ENCODE measurements around the gene PYGL.

DNA sequence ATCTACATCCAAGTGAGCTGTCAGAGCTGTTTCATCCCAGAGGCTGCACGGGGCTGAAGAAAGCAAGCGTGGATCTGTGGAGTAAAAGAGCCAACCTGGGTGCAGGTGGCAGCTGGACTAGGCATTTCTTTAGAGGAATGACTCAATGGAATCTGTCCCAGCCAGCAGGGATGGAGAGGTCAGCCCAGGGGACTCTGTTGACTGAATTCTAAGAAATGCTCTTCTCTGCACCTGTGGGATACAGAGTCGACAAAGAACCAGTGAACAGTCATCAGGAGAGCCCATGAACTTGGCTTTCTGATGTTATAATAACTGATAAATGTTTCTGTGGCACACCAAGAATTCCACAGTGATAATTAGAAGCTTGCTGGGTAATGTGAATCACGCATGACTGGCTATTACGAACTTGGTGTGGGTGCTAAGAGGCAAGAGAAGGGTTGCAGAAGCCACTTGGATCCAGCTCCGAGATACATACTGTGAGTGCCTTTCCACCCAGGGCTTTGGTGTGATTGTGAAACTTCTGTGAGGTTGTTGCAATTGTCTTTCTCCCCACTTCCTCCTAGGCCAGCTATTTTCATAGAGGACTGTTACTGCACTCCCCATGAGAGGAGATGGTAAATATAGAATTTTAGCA, 16.2 kb downstream of the PYGL start:
- no peak for TF ChIP-seq EZH2 (IDR thresholded peaks at IDR 0.05)
- TF ChIP-seq, protein P1, sequence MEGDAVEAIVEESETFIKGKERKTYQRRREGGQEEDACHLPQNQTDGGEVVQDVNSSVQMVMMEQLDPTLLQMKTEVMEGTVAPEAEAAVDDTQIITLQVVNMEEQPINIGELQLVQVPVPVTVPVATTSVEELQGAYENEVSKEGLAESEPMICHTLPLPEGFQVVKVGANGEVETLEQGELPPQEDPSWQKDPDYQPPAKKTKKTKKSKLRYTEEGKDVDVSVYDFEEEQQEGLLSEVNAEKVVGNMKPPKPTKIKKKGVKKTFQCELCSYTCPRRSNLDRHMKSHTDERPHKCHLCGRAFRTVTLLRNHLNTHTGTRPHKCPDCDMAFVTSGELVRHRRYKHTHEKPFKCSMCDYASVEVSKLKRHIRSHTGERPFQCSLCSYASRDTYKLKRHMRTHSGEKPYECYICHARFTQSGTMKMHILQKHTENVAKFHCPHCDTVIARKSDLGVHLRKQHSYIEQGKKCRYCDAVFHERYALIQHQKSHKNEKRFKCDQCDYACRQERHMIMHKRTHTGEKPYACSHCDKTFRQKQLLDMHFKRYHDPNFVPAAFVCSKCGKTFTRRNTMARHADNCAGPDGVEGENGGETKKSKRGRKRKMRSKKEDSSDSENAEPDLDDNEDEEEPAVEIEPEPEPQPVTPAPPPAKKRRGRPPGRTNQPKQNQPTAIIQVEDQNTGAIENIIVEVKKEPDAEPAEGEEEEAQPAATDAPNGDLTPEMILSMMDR (IDR thresholded peaks at IDR 0.05): no peak
- TF ChIP-seq EZH2phosphoT487 (IDR thresholded peaks at IDR 0.05): no peak

Data from neural progenitor cell (in vitro differentiated cells).